ENCODE results near the gene PROC. TPM values are rescaled to one million over a fixed set of nuclear protein-coding genes. Genes with fewer than 3 reads are reported as not detected.

PROC gene
- total and polyA plus RNA-seq, 2 of the 4 experiments (the other 2 are of a cell fraction), result 0.07 TPM; not detected in 1

- ChIA-PET POLR2A (ENCODE audit: unreplicated experiment) (no interaction called here), CTCF (no interaction called here)
- no peak overlapping the region for H3K9ac ChIP-seq (ENCODE audit: low read depth, low read length)
- no peaks in the 10 kb centered on the region for H3K36me3 ChIP-seq (ENCODE audit: control insufficient read depth, insufficient read depth, low read length)
- H4K8ac ChIP-seq (ENCODE audit: low read depth in 2 of 2, low read length in 2 of 2), result no peak overlapping the region
- no peak overlapping the region for H2AK5ac ChIP-seq (ENCODE audit: low read depth, low read length)
- dilution Hi-C loops (cut with HindIII; ENCODE audit: low sequenced_read_pairs, unreplicated experiment), result no loop called here
- H4K20me1 ChIP-seq (ENCODE audit: insufficient read depth, low read length), result no peaks in the 10 kb centered on the region
- no peak overlapping the region for H3K4me2 ChIP-seq (ENCODE audit: low read depth, low read length)
- H4K5ac ChIP-seq (ENCODE audit: low read depth, low read length), result no peak overlapping the region
- no TSS peak for BruUV-seq (replicated peaks)
- H3K27me3 ChIP-seq (ENCODE audit: control insufficient read depth, insufficient read depth, low read length), result no peaks in the 10 kb centered on the region
- no peak overlapping the region for H2AK9ac ChIP-seq (replicated peaks; ENCODE audit: low read depth, low read length, poor library complexity)
- no peak overlapping the region for H2BK5ac ChIP-seq (ENCODE audit: low read depth, low read length, poor library complexity, severe bottlenecking)
- no peak overlapping the region for H3K56ac ChIP-seq (ENCODE audit: extremely low read depth, insufficient read depth, low read length)
- in situ Hi-C loops (cut with MboI; ENCODE audit: low sequenced_read_pairs), result no loop called here
- H3K79me1 ChIP-seq (ENCODE audit: low read depth in 1 of 2, low read length in 2 of 2), result peaks cover 0 to 3% of the 10 kb centered on the region in 2 experiments; a peak in 1 of 4 replicates
- H3K4me1 ChIP-seq (ENCODE audit: control insufficient read depth, insufficient read depth, low read length), result peaks cover 14% of the 10 kb centered on the region
- no peak overlapping the region for H2BK15ac ChIP-seq (ENCODE audit: low read depth, low read length)
- H3K4me3 ChIP-seq (ENCODE audit: insufficient read depth, low read depth, low read length), result no peak overlapping the region
- no peaks in the 10 kb centered on the region for H3K9me3 ChIP-seq (ENCODE audit: control insufficient read depth, insufficient read depth, low read length)
- intact Hi-C loops (cut with micrococcal nuclease), result no loop called here
- no peak overlapping the region; the same call in 1 of the 2 replicates for H4K91ac ChIP-seq (ENCODE audit: insufficient read depth, low read depth, low read length)
- H3K14ac ChIP-seq (replicated peaks; ENCODE audit: low read depth, low read length), result no peak overlapping the region
- no peak overlapping the region for H3K18ac ChIP-seq (ENCODE audit: low read depth, low read length)
- H3K27ac ChIP-seq (ENCODE audit: insufficient read depth, low read length), result no peak overlapping the region
- H3K9me1 ChIP-seq (ENCODE audit: insufficient read depth, low read length), result peaks cover 24% of the 10 kb centered on the region
- H3K4ac ChIP-seq (ENCODE audit: low read depth, low read length), result no peak overlapping the region; the same call in 1 of the 2 replicates
- no CpG with 5 or more reads among the region's 3 CpGs for WGBS, 2 experiments (ENCODE audit: extremely low coverage in 2 of 2, insufficient read length in 1 of 2)
- peak overlapping the region; percentile 10; the same call in 1 of the 2 replicates for H2BK120ac ChIP-seq (ENCODE audit: low read depth, low read length)
- H2BK20ac ChIP-seq (ENCODE audit: low read depth, low read length), result no peak overlapping the region
- TF ChIP-seq CHD1 (IDR thresholded peaks at IDR 0.05; ENCODE audit: low read depth, low read length) (no peak), CTCF (conservative IDR thresholded peaks at IDR 0.05; ENCODE audit: low read depth, low read length) (no peak), RAD21 (IDR thresholded peaks at IDR 0.05; ENCODE audit: low read length) (no peak), BHLHE40 (IDR thresholded peaks at IDR 0.05; ENCODE audit: low read depth, low read length) (no peak), POLR2A (IDR thresholded peaks at IDR 0.05; ENCODE audit: low read depth, low read length) (no peak), ELK1 (IDR thresholded peaks at IDR 0.05; ENCODE audit: borderline replicate concordance, low read depth, low read length) (no peak), RCOR1 (IDR thresholded peaks at IDR 0.05; ENCODE audit: insufficient replicate concordance, low read length) (no peak), MXI1 (IDR thresholded peaks at IDR 0.05; ENCODE audit: borderline replicate concordance, low read depth, low read length) (no peak)
- no peak for DNase-seq
- peak overlapping the region; percentile 24 for H2AFZ ChIP-seq (replicated peaks; ENCODE audit: low read length, poor library complexity)
- ATAC-seq (ENCODE audit: low read depth), result no peak
- H3K23ac ChIP-seq (ENCODE audit: low read depth, low read length), result no peak overlapping the region
Measured at GRCh38 chr2:127403460-127403859, 14.8 kb upstream of the PROC start.

All from IMR-90 (cell line).